Sigmoid colon (tissue), 4 donors: ENCODE measurements around the gene C10orf62.
"Not testable (repeated sequence)": the region's sequence is repeated elsewhere in the genome, so short reads cannot be mapped to it uniquely, and the experiment has no call there.

ENCODE experiments used
- POLR2AphosphoS5 ChIP-seq, 4 donors: sonication (generic); formaldehyde crosslinking; IDR thresholded peaks; one replicate each; pipeline ENCODE4 v1.6.1; 2017; ENCODE audit warnings: antibody characterized with exemption in 4 of 4
- TF ChIP-seq, protein P1 (sequence below), 4 experiments: fragments of 450-650 bp in 3 of 4; fragments of 200-600 bp in 1 of 4; IDR thresholded peaks; one replicate each; pipeline ENCODE4 v1.5.1; 2016 to 2019; ENCODE audit warnings: antibody characterized with exemption in 4 of 4, mild to moderate bottlenecking in 3 of 4, moderate library complexity in 2 of 4

DNA sequence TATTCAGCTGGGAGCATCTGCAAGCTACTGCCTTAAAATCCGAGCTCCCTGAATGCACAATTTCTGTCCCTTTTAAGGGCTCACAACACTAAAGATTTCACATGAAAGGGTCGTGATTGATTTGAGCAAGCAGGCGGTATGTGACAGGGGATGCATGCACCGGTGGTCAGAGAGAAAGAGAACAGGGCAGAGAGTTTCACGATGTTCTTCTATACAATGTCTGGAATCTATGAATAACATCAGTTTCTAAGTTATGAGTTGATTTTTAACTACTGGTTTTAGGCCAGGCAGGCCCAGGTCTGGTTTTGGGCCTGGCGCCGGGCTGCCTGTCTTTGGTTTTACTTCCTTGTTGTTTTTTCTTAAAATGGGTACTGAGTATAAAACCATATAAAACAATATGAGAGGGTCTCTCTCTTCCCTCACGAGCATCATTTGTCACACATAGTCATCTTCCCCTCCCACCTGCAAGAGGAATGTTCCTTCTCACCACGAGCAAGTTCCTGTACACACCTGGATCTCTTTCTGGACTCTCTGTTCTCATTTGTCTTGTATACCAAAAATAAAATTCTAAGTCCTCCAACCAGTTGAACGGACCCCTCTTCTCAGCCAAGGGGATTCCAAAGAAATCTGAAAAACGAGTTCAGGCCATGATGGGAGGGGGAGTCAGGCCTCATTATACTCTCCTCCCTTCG, 28.0 kb upstream of the C10orf62 start:
- TF ChIP-seq, protein P1, sequence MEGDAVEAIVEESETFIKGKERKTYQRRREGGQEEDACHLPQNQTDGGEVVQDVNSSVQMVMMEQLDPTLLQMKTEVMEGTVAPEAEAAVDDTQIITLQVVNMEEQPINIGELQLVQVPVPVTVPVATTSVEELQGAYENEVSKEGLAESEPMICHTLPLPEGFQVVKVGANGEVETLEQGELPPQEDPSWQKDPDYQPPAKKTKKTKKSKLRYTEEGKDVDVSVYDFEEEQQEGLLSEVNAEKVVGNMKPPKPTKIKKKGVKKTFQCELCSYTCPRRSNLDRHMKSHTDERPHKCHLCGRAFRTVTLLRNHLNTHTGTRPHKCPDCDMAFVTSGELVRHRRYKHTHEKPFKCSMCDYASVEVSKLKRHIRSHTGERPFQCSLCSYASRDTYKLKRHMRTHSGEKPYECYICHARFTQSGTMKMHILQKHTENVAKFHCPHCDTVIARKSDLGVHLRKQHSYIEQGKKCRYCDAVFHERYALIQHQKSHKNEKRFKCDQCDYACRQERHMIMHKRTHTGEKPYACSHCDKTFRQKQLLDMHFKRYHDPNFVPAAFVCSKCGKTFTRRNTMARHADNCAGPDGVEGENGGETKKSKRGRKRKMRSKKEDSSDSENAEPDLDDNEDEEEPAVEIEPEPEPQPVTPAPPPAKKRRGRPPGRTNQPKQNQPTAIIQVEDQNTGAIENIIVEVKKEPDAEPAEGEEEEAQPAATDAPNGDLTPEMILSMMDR (IDR thresholded peaks at IDR 0.05): not testable (repeated sequence)
- not testable (repeated sequence) for TF ChIP-seq POLR2AphosphoS5 (IDR thresholded peaks at IDR 0.05)
